Esophagus (tissue), 2 donors: ENCODE data around the gene RRP8. TPM values are rescaled to one million over a fixed set of nuclear protein-coding genes. Genes with fewer than 3 reads are reported as not detected.

ENCODE experiments used
- H3K27ac ChIP-seq, 2 donors: one replicate each; pipeline ENCODE4 v1.5.1; 2013; ENCODE audit warnings: low read depth in 2 of 2, mild to moderate bottlenecking in 2 of 2, inconsistent platforms in 1 of 2, low read length in 1 of 2, moderate library complexity in 1 of 2
- H3K27me3 ChIP-seq, 2 donors: one replicate each; pipeline ENCODE4 v1.6.1; 2013; ENCODE audit warnings: low read length in 2 of 2, control low read depth in 1 of 2, mild to moderate bottlenecking in 1 of 2; ENCODE audit not compliant: insufficient read depth in 2 of 2, control insufficient read depth in 1 of 2
- H3K36me3 ChIP-seq, 2 donors: one replicate each; pipeline ENCODE4 v1.6.1; 2013; ENCODE audit warnings: low read length in 1 of 2; ENCODE audit not compliant: control insufficient read depth in 2 of 2, insufficient read depth in 2 of 2
- H3K4me1 ChIP-seq, 2 donors: one replicate each; pipeline ENCODE4 v1.6.1; 2013; ENCODE audit warnings: low read length in 1 of 2; ENCODE audit not compliant: control insufficient read depth in 2 of 2, insufficient read depth in 2 of 2
- H3K4me3 ChIP-seq, 2 donors: one replicate each; pipeline ENCODE4 v1.5.1; 2013; ENCODE audit warnings: low read length in 2 of 2, mild to moderate bottlenecking in 2 of 2, low read depth in 1 of 2, moderate library complexity in 1 of 2
- H3K9me3 ChIP-seq, 2 donors: one replicate each; pipeline ENCODE4 v1.6.1; 2013; ENCODE audit warnings: mild to moderate bottlenecking in 2 of 2, low read depth in 1 of 2, low read length in 1 of 2, moderate library complexity in 1 of 2; ENCODE audit not compliant: control insufficient read depth in 2 of 2, insufficient read depth in 1 of 2
- WGBS, 2 donors: extraction: QIAGEN DNeasy Blood & Tissue Kit; methylation state at CpG; one replicate each; pipeline ENCODE4 v1.1.7; 2013; 5-methylcytosine and 5-hydroxymethylcytosine counted together
- polyA plus RNA-seq, 2 donors: library from polyadenylated mRNA; stranded (reverse); fragments of 200-250 nt; gene quantifications; one replicate each; pipeline ENCODE4 v1.2.3, GENCODE V29; 2013
- donor health status: healthy with polysubstance abuse.
- donor health status: Bipolar disorder and iron deficiency.

RRP8 gene
- polyA plus RNA-seq, 2 donors: 12.4 to 12.6 TPM

GRCh38 chr11:6587360-6587953 lies 16.0 kb downstream of the RRP8 start:
- H3K9me3 ChIP-seq: no peaks in the 10 kb centered on the region
- H3K36me3 ChIP-seq: no peaks in the 10 kb centered on the region
- H3K4me1 ChIP-seq: peaks cover 0 to 6% of the 10 kb centered on the region in 2 donors
- H3K4me3 ChIP-seq: no peak overlapping the region
- H3K27ac ChIP-seq: no peak overlapping the region
- WGBS, 2 donors: 57 to 65% methylated on average over 11 of the region's 11 CpGs
- H3K27me3 ChIP-seq: no peaks in the 10 kb centered on the region

- Histone ChIP-seq H3K27ac (no peak overlapping the region), H3K4me1 (peaks cover 0 to 6% of the 10 kb centered on the region in 2 donors), H3K4me3 (no peak overlapping the region), H3K27me3 (no peaks in the 10 kb centered on the region), H3K36me3 (no peaks in the 10 kb centered on the region), H3K9me3 (no peaks in the 10 kb centered on the region)
- 85 to 92% methylated on average over 25 of the region's 25 CpGs for WGBS, 2 donors
These were observed 16.7 kb downstream of the RRP8 start for GRCh38 chr11:6586434-6587359.

GRCh38 chr11:6584528-6584927 lies 18.9 kb downstream of the RRP8 start:
- Histone ChIP-seq H3K36me3 (no peaks in the 10 kb centered on the region), H3K27me3 (no peaks in the 10 kb centered on the region), H3K9me3 (no peaks in the 10 kb centered on the region), H3K4me1 (peaks cover 0 to 6% of the 10 kb centered on the region in 2 donors), H3K27ac (no peak overlapping the region), H3K4me3 (no peak overlapping the region)
- 90 to 96% methylated on average over 4 of the region's 4 CpGs for WGBS, 2 donors

- peaks cover 0 to 6% of the 10 kb centered on the region in 2 donors for H3K4me1 ChIP-seq
- no peaks in the 10 kb centered on the region for H3K9me3 ChIP-seq
- H3K27ac ChIP-seq: no peak overlapping the region
- H3K36me3 ChIP-seq: no peaks in the 10 kb centered on the region
- 92 to 98% methylated on average over 1 of the region's 1 CpG for WGBS, 2 donors
- no peak overlapping the region for H3K4me3 ChIP-seq
- no peaks in the 10 kb centered on the region for H3K27me3 ChIP-seq
These were observed 19.8 kb downstream of the RRP8 start for GRCh38 chr11:6583584-6583983.

- WGBS, 2 donors: 85 to 93% methylated on average over 2 of the region's 2 CpGs
- no peaks in the 10 kb centered on the region for H3K9me3 ChIP-seq
- H3K27me3 ChIP-seq: no peaks in the 10 kb centered on the region
- H3K4me3 ChIP-seq: no peak overlapping the region
- H3K36me3 ChIP-seq: no peaks in the 10 kb centered on the region
- no peak overlapping the region for H3K27ac ChIP-seq
- peaks cover 0 to 2% of the 10 kb centered on the region in 2 donors for H3K4me1 ChIP-seq
These were observed 23.7 kb downstream of the RRP8 start for GRCh38 chr11:6579681-6580080.

GRCh38 chr11:6578134-6578533 lies 25.3 kb downstream of the RRP8 start:
- H3K27ac ChIP-seq: no peak overlapping the region
- whole genome bisulfite sequencing, 2 donors: 92 to 100% methylated on average over 1 of the region's 1 CpG
- no peaks in the 10 kb centered on the region for H3K9me3 ChIP-seq
- no peaks in the 10 kb centered on the region for H3K27me3 ChIP-seq
- no peak overlapping the region for H3K4me3 ChIP-seq
- peaks cover 0 to 2% of the 10 kb centered on the region in 2 donors for H3K4me1 ChIP-seq
- no peaks in the 10 kb centered on the region for H3K36me3 ChIP-seq

- H3K27ac ChIP-seq: peak overlapping the region; percentile 37 to 62
- H3K4me3 ChIP-seq: no peak overlapping the region
- H3K9me3 ChIP-seq: no peaks in the 10 kb centered on the region
- no peaks in the 10 kb centered on the region for H3K27me3 ChIP-seq
- WGBS, 2 donors: 38 to 45% methylated on average over 6 of the region's 6 CpGs
- peaks cover 0 to 2% of the 10 kb centered on the region in 2 donors for H3K4me1 ChIP-seq
- no peaks in the 10 kb centered on the region for H3K36me3 ChIP-seq
These were observed 26.7 kb downstream of the RRP8 start for GRCh38 chr11:6576471-6577373.

GRCh38 chr11:6574816-6575715 lies 28.4 kb downstream of the RRP8 start:
- Histone ChIP-seq H3K4me1 (peaks cover 0 to 2% of the 10 kb centered on the region in 2 donors), H3K36me3 (no peaks in the 10 kb centered on the region), H3K4me3 (no peak overlapping the region), H3K27ac (no peak overlapping the region), H3K9me3 (no peaks in the 10 kb centered on the region), H3K27me3 (no peaks in the 10 kb centered on the region)
- 86 to 89% methylated on average over 6 of the region's 6 CpGs for WGBS, 2 donors
